ENCODE data around the gene RAB11FIP4.
A peak's percentile ranks its signal among the peaks of the same experiment; 100 is the strongest.

RAB11FIP4 gene

GRCh38 chr17:31386542-31387075 is 4.9 kb upstream of the RAB11FIP4 start:
- DNase-seq = no peak

GRCh38 chr17:31387438-31387837 is 4.0 kb upstream of the RAB11FIP4 start:
- no peak for DNase-seq

GRCh38 chr17:31388351-31388750 is 3.1 kb upstream of the RAB11FIP4 start:
- DNase-seq = no peak

- DNase-seq = peak in 38 of 56 donors; percentile 15 to 72 (median 32)
Measured at GRCh38 chr17:31388770-31389656, 2.5 kb upstream of the RAB11FIP4 start.

- DNase-seq = no peak
Measured at GRCh38 chr17:31389657-31390381, 1.7 kb upstream of the RAB11FIP4 start.

- no peak for DNase-seq
Measured at GRCh38 chr17:31390426-31390747, 1.1 kb upstream of the RAB11FIP4 start.

- DNase-seq = peak in 9 of 56 donors; percentile 19 to 61 (median 41)
Measured at GRCh38 chr17:31390748-31391495, 553 bp upstream of the RAB11FIP4 start.

- DNase-seq = peak in 29 of 56 donors; percentile 11 to 61 (median 34)
Measured at GRCh38 chr17:31392002-31392855, 754 bp downstream of the RAB11FIP4 start.

GRCh38 chr17:31392856-31393748 is 1.6 kb downstream of the RAB11FIP4 start:
- peak in 4 of 56 donors; percentile 8 to 38 (median 22) for DNase-seq

- no peak for DNase-seq
Measured at GRCh38 chr17:31393749-31394146, 2.3 kb downstream of the RAB11FIP4 start.

GRCh38 chr17:31394544-31394943 is 3.1 kb downstream of the RAB11FIP4 start:
- DNase-seq = peak in 32 of 56 donors; percentile 19 to 76 (median 40)

GRCh38 chr17:31397256-31397939 is 5.9 kb downstream of the RAB11FIP4 start:
- DNase-seq = no peak

- no peak for DNase-seq
Measured at GRCh38 chr17:31398381-31399311, 7.2 kb downstream of the RAB11FIP4 start.

- no peak for DNase-seq
Measured at GRCh38 chr17:31400481-31400950, 9.0 kb downstream of the RAB11FIP4 start.

- no peak for DNase-seq
Measured at GRCh38 chr17:31401456-31402254, 10.2 kb downstream of the RAB11FIP4 start.
